ENCODE results near the gene THAP3. TPM values are rescaled to one million over a fixed set of nuclear protein-coding genes. Genes with fewer than 3 reads are reported as not detected.

Gene THAP3
- total and polyA plus RNA-seq, 2 of the 8 experiments (the other 6 are each of a cell fraction or from before 2014, with no cell fraction given) = 8.2 to 15.3 TPM

GRCh38 chr1:6588893-6589520 lies 35.7 kb upstream of the THAP3 start (continued):
- no peak for TF ChIP-seq E2F6 (IDR thresholded peaks at IDR 0.05)
- no peak for TF ChIP-seq TEAD4 (IDR thresholded peaks at IDR 0.05; ENCODE audit: low read depth, low read length)
- TF ChIP-seq ZNF274 (IDR thresholded peaks at IDR 0.05; ENCODE audit: borderline replicate concordance, extremely low read depth, low read length) = no peak
- TF ChIP-seq CEBPB (IDR thresholded peaks at IDR 0.05; ENCODE audit: low read depth, low read length) = no peak
- TF ChIP-seq KDM1A (IDR thresholded peaks at IDR 0.05; ENCODE audit: borderline replicate concordance, low read length) = no peak
- TF ChIP-seq CBX5 (IDR thresholded peaks at IDR 0.05; ENCODE audit: low read depth, low read length) = no peak

Data from H1 (cell line).